GDM1 (cell line): ENCODE measurements around the gene ZNF574.

Source experiments
- DNase-seq: peaks from one replicate; lab custom pipeline; 2025; lab: John Stamatoyannopoulos, UW

ZNF574 gene

GRCh38 chr19:42124386-42124901 is 48.5 kb downstream of the ZNF574 start:
- no peak for DNase-seq

DNA sequence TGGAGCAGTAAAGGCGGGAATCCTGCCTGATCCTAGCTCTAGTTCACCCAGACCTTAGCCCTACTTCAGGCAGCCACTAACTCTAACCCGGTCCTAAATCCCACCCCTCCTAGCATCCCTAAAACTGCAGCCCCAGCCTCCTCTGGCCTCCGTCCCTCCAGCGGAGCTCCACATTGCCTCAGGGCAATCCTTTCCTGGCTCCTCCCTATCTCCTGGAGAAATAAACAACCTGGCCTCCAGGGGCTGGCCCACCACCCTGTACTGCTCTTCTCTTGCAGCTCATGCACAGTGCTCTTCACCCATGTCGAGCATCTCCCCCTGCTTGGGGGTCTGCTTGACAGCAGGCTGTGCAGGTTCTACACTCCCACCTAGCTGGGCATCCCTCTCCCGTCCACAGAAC is 49.6 kb downstream of the ZNF574 start:
- no peak for DNase-seq

GRCh38 chr19:42126574-42126973 is 50.6 kb downstream of the ZNF574 start:
- DNase-seq, result no peak

DNA sequence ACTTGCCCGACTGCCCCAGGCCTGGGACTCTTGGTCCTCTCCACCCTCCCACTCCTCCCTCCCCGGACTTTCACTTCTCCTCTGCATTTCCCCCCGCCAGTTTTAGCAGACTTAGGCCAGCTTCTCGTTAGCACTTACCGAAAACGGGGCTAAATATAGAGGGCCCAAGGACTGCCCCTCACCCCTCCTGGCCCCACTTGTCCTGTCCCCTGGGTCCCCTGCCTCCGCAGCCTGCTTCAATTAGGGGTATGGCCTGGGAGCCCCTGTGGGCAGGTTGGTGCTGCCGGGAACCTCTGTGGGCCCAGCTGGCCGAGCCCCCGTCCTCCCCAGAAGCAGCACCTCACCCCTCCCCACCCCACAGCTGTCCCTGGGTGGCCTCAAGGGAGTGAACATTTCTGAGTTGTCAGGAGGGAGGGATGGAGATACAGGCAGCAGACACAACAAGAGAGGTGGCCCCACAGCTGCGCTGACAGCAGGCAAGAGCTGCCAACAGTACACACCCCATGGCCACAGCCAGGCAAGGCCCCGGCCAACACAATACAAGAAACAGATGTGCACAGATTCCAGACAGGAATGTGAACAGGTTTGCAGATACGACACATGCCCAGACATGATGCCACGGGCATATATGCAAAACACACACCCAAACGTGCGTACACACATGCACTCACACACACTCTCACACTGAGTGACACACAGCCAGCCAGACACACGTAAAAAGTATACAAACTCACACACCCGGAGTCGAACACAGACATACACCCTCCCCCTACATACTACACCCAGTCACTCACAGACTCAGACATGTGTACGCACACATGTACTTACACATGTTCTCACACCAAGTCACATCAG is 53.7 kb downstream of the ZNF574 start:
- DNase-seq, result no peak

GRCh38 chr19:42130254-42130573 is 54.2 kb downstream of the ZNF574 start:
- no peak for DNase-seq
